22Rv1 (cell line): ENCODE measurements around the gene RAB26.

Source experiments
- ZFX ChIP-seq: fragments of 450-650 bp; IDR thresholded peaks from 2 replicates; pipeline ENCODE4 v1.6.1; 2017; ENCODE audit warnings: antibody characterized with exemption, borderline replicate concordance
- TF ChIP-seq, protein P1 (sequence below): fragments of 450-650 bp; IDR thresholded peaks from 2 replicates; pipeline ENCODE4 v1.5.1; 2017; ENCODE audit warnings: mild to moderate bottlenecking

DNA sequence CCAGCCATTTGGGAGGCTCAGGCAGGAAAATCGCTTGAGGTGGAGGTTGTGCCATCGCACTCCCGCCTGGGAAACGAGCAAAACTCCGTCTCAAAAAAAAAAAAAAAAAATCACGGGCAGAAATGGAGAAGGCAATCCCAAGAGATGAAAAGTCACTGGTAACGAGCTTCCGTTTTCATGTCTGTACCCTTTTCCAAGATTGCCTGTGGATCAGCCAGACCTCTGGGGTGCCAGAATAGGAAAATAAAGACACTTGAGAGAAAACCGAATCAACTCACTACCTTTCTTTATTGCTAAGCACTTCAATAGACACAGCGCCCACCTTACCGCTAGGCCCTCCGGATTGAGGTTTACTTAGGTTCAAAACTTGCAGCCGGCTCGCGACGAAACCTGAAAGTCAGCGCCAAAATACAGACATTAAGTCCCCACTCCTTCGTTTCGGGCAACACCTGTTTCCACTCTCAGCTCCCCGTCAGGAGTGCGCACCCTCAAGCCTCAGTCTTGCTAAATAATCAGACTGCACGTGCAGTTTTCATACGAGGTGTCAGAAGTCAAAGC is 6.2 kb downstream of the RAB26 start:
- TF ChIP-seq, protein P1, sequence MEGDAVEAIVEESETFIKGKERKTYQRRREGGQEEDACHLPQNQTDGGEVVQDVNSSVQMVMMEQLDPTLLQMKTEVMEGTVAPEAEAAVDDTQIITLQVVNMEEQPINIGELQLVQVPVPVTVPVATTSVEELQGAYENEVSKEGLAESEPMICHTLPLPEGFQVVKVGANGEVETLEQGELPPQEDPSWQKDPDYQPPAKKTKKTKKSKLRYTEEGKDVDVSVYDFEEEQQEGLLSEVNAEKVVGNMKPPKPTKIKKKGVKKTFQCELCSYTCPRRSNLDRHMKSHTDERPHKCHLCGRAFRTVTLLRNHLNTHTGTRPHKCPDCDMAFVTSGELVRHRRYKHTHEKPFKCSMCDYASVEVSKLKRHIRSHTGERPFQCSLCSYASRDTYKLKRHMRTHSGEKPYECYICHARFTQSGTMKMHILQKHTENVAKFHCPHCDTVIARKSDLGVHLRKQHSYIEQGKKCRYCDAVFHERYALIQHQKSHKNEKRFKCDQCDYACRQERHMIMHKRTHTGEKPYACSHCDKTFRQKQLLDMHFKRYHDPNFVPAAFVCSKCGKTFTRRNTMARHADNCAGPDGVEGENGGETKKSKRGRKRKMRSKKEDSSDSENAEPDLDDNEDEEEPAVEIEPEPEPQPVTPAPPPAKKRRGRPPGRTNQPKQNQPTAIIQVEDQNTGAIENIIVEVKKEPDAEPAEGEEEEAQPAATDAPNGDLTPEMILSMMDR: no peak
- no peak for TF ChIP-seq ZFX
